ENCODE data around the gene PAGR1.

Gene PAGR1

GRCh38 chr16:29852654-29853053 is 36.7 kb downstream of the PAGR1 start:
- DNase-seq (ENCODE audit: low read depth) = no peak
- TF ChIP-seq CTCF (conservative IDR thresholded peaks at IDR 0.05; ENCODE audit: low read depth, low read length) = no peak

GRCh38 chr16:29854520-29855100 is 38.7 kb downstream of the PAGR1 start:
- no peak overlapping the region for H3K4me3 ChIP-seq (ENCODE audit: low read length)
- no peak for TF ChIP-seq CTCF (conservative IDR thresholded peaks at IDR 0.05; ENCODE audit: low read depth, low read length)
- DNase-seq (ENCODE audit: low read depth) = no peak

More at GRCh38 chr16:29852654-29853053, 36.7 kb downstream of the PAGR1 start:
- H3K4me3 ChIP-seq (ENCODE audit: low read length) = no peak overlapping the region

- no peak for DNase-seq (ENCODE audit: low read depth)
- H3K4me3 ChIP-seq (ENCODE audit: low read length) = no peak overlapping the region
- no peak for TF ChIP-seq CTCF (conservative IDR thresholded peaks at IDR 0.05; ENCODE audit: low read depth, low read length)
Observed at GRCh38 chr16:29857133-29857760, 41.3 kb downstream of the PAGR1 start.

- no peak overlapping the region for H3K4me3 ChIP-seq (ENCODE audit: low read length)
- no peak for DNase-seq (ENCODE audit: low read depth)
- TF ChIP-seq CTCF (conservative IDR thresholded peaks at IDR 0.05; ENCODE audit: low read depth, low read length) = no peak
Observed at GRCh38 chr16:29858149-29858849, 42.3 kb downstream of the PAGR1 start.

GRCh38 chr16:29858974-29859373 is 43.0 kb downstream of the PAGR1 start:
- no peak for TF ChIP-seq CTCF (conservative IDR thresholded peaks at IDR 0.05; ENCODE audit: low read depth, low read length)
- no peak overlapping the region for H3K4me3 ChIP-seq (ENCODE audit: low read length)
- no peak for DNase-seq (ENCODE audit: low read depth)

- TF ChIP-seq CTCF (conservative IDR thresholded peaks at IDR 0.05; ENCODE audit: low read depth, low read length) = no peak
- H3K4me3 ChIP-seq (ENCODE audit: low read length) = no peak overlapping the region
- DNase-seq (ENCODE audit: low read depth) = no peak
Observed at GRCh38 chr16:29860218-29860617, 44.3 kb downstream of the PAGR1 start.

All from retinal pigment epithelial cell (primary cell).